Peyer's patch (tissue), 4 donors: ENCODE measurements around the gene AP4B1. TPM values are rescaled to one million over a fixed set of nuclear protein-coding genes. Genes with fewer than 3 reads are reported as not detected.

Experiments
- DNase-seq, 3 donors: peaks; one replicate each; pipeline ENCODE4 v3.0.0-alpha.2; 2017 to 2019
- H3K27ac ChIP-seq, 4 donors: fragments of 200-600 bp; sonication (generic); one replicate each; pipeline ENCODE4 v1.5.1; 2016 to 2019
- H3K27me3 ChIP-seq, 2 donors: fragments of 200-600 bp; sonication (generic); one replicate each; pipeline ENCODE4 v1.5.1; 2019
- H3K36me3 ChIP-seq, 3 donors: fragments of 200-600 bp; sonication (generic); one replicate each; pipeline ENCODE4 v1.5.1; 2016 to 2019
- H3K4me1 ChIP-seq, 4 donors: fragments of 200-600 bp; sonication (generic); one replicate each; pipeline ENCODE4 v1.5.1; 2016 to 2019
- H3K4me3 ChIP-seq, 4 donors: fragments of 200-600 bp; sonication (generic); 1 replicate in 3 of 4; 2 replicates in 1 of 4; pipeline ENCODE4 v1.5.1; 2016 to 2019; ENCODE audit warnings: mild to moderate bottlenecking in 1 of 4
- H3K9me3 ChIP-seq, 4 donors: fragments of 200-600 bp; sonication (generic); one replicate each; pipeline ENCODE4 v1.5.1; 2016 to 2019; ENCODE audit warnings: mild to moderate bottlenecking in 1 of 4
- CTCF ChIP-seq, 6 experiments: fragments of 450-650 bp in 4 of 6; fragments of 200-600 bp in 2 of 6; sonication (generic) in 1 of 6; IDR thresholded peaks; one replicate each; pipeline ENCODE4 v1.5.1; 2017 to 2019; ENCODE audit warnings: antibody characterized with exemption in 6 of 6, mild to moderate bottlenecking in 3 of 6, moderate library complexity in 1 of 6
- POLR2A ChIP-seq, 2 donors: fragments of 450-650 bp; IDR thresholded peaks; one replicate each; pipeline ENCODE4 v1.5.1; 2017; ENCODE audit warnings: antibody characterized with exemption in 2 of 2, mild to moderate bottlenecking in 2 of 2, moderate library complexity in 2 of 2
- total RNA-seq, 4 donors: library from RNA; depleted of rRNA; stranded (reverse); fragments of >200 nt; gene quantifications; one replicate each; pipeline ENCODE4 v1.1.0, GENCODE V29; 2016

Gene AP4B1
- total RNA-seq, 4 donors from 2014 or later, result 20.8 to 45.8 (median 40.1) TPM

- Histone ChIP-seq H3K9me3 (no peaks in the 10 kb centered on the region), H3K27ac (no peak overlapping the region), H3K36me3 (peaks cover 0 to 45% (median 0%) of the 10 kb centered on the region in 3 donors), H3K4me3 (no peak overlapping the region), H3K4me1 (peaks cover 0 to 27% (median 0%) of the 10 kb centered on the region in 4 donors), H3K27me3 (no peaks in the 10 kb centered on the region)
- no peak for DNase-seq
- TF ChIP-seq POLR2A (IDR thresholded peaks at IDR 0.05) (no peak), CTCF (IDR thresholded peaks at IDR 0.05) (no peak)
Measured at GRCh38 chr1:113895098-113895497, 9.5 kb downstream of the AP4B1 start.

- Histone ChIP-seq H3K4me1 (peaks cover 0 to 16% (median 0%) of the 10 kb centered on the region in 4 donors), H3K4me3 (no peak overlapping the region), H3K27me3 (no peaks in the 10 kb centered on the region), H3K9me3 (no peaks in the 10 kb centered on the region), H3K27ac (no peak overlapping the region), H3K36me3 (peaks cover 0 to 34% (median 0%) of the 10 kb centered on the region in 3 donors)
- TF ChIP-seq POLR2A (IDR thresholded peaks at IDR 0.05) (no peak), CTCF (IDR thresholded peaks at IDR 0.05) (no peak)
- DNase-seq, result no peak
Measured at GRCh38 chr1:113893267-113893666, 11.3 kb downstream of the AP4B1 start.

DNA sequence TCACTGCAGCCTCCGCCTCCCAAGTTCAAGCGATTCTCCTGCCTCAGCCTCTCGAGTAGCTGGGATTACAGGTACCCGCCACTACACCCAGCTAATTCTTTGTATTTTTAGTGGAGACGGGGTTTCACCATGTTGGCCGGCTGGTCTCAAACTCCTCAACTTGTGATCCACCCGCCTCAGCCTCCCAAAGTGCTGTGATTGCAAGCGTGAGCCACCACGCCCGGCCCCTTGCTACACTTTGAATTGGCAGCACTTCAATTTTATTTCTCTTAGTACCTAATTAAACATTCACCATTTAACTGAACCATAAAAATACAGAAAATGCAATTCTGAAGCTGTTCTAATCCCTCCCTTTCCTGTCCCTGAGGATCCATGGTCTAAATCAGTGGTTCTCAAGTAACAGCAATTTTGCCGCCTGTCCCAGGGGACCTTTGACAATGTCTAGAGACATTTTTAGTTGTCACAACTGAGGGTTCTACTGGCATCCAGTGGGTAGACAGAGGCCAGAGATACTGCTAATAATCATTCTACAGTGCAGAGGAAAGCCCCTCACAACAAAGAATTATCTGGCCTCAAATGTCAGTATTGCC lies 12.9 kb downstream of the AP4B1 start:
- H3K27me3 ChIP-seq, result no peaks in the 10 kb centered on the region
- H3K9me3 ChIP-seq, result no peaks in the 10 kb centered on the region
- H3K36me3 ChIP-seq, result peaks cover 0 to 19% (median 0%) of the 10 kb centered on the region in 3 donors
- H3K4me3 ChIP-seq, result no peak overlapping the region
- H3K4me1 ChIP-seq, result peaks cover 0 to 15% (median 0%) of the 10 kb centered on the region in 4 donors
- no peak for TF ChIP-seq CTCF (IDR thresholded peaks at IDR 0.05)
- TF ChIP-seq POLR2A (IDR thresholded peaks at IDR 0.05), result no peak
- H3K27ac ChIP-seq, result no peak overlapping the region
- DNase-seq, result no peak

DNA sequence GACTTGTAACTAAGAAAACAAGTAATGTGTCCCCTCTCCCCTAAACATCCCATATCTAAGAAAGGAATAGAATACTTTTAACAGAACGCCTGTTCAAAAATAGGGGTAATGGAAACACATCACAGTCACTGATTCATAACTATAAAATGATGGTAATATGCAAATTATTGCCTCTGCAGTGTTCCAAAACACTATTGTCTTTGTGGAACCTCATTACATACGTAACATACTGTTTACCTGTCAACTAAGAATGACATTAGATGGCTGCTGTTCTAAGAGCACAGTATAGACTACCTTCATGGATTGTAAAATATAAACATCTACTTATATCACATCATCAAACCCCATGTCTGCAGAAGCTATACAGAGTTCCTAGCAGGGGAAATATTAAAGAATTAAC lies 13.8 kb downstream of the AP4B1 start:
- Histone ChIP-seq H3K9me3 (no peaks in the 10 kb centered on the region), H3K4me3 (no peak overlapping the region), H3K27ac (no peak overlapping the region), H3K36me3 (peaks cover 0 to 10% (median 0%) of the 10 kb centered on the region in 3 donors), H3K4me1 (peaks cover 0 to 15% (median 0%) of the 10 kb centered on the region in 4 donors), H3K27me3 (no peaks in the 10 kb centered on the region)
- TF ChIP-seq CTCF (IDR thresholded peaks at IDR 0.05) (no peak), POLR2A (IDR thresholded peaks at IDR 0.05) (no peak)
- DNase-seq, result no peak

- no peaks in the 10 kb centered on the region for H3K9me3 ChIP-seq
- no peaks in the 10 kb centered on the region for H3K27me3 ChIP-seq
- peaks cover 0 to 4% (median 0%) of the 10 kb centered on the region in 3 donors for H3K36me3 ChIP-seq
- H3K4me3 ChIP-seq, result peak within 1 kb of the TSS in 3 of 4 donors; percentile 20 to 60 (median 55)
- H3K4me1 ChIP-seq, result no peaks in the 10 kb centered on the region
- peak within 1 kb of the TSS in 3 of 4 donors; percentile 44 to 89 (median 85) for H3K27ac ChIP-seq
- DNase-seq, result no peak
- no peak for TF ChIP-seq CTCF (IDR thresholded peaks at IDR 0.05)
- peak; percentile 78 to 81 for TF ChIP-seq POLR2A (IDR thresholded peaks at IDR 0.05)
Measured at GRCh38 chr1:113887402-113888175, 17.0 kb downstream of the AP4B1 start, which contains the start of gene BCL2L15. TSS of gene BCL2L15 (minus strand) at chr1:113887581. CDS start at chr1:113887375, 206 bp downstream.
